Inflammatory macrophage (primary cell): ENCODE measurements around the gene DCXR.

Experiments
- DNase-seq, 2 donors: peaks; one replicate each; pipeline ENCODE4 v3.0.0-alpha.2; 2020 to 2022

The DCXR gene

GRCh38 chr17:82008941-82009405, 28.5 kb downstream of the DCXR start:
- DNase-seq: no peak

DNA sequence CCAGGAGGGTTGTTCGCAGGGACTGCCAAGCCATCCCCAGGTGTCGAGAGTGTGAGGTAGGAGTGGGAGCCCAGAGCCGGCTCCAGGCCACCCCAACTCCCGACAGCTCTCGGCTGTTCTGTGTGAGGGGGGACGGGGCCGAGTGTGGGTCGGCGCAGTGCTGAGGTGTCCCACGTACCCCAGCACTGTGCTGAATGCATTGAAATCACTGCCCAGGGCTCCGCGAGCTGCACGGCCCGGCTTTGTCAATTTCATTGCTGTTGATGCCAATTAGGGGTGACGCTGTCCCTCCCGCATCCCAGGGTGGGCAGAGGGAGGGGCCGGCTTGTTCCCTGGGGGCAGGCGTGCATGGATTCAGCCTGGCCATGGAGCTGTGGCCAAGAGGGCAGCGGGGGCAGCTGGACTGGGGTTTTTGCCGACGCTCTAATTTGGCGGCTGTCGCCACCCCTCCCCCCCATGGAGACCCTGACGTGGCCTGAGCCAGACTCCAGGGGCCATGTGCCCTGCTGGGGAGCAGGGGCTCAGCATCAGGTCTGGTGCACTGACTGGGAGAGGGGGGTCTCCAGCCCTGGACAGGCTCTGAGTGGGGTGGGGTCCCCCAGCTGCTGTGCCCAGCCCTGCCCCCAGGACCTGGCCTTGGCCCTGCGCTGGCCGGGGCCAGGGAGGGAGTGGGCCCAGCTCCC, 29.1 kb downstream of the DCXR start:
- DNase-seq: no peak

DNA sequence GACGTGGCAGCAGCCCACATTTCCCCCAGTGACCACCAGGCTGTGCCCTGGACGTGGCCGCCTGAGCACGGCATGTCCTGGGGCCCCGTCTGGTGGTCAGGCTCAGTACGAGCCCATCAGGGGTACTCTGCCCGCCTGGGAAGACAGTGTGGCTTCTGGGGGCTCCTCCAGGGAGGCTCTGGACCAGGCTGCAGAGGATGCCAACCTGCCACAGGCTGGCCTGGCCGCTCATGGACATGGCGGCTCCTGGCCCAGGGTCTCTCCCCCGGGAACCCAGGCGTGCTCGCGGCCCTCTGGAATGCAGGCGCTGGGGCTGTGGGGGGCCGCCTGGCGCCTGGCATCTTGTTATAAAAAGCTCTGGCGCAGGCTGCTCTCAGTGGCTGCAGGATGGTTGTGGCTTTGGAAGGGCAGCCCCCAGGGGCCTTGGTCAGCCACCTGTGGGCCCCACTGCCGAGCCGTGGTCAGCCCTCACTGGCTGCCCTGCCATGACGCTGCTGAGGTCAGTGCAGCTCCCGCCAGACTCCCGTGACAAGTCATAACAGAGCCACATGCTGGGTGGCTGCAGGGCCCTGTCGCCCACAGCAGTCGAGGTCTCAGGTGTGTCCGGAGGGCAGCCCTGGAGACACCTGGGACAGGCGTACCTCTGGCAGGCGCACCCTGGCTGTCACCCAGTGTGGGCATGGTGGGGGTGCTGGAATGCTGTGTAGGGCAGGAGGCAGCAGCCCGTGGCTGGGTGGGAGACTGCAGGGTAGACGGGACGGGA, 29.8 kb downstream of the DCXR start:
- no peak for DNase-seq

DNA sequence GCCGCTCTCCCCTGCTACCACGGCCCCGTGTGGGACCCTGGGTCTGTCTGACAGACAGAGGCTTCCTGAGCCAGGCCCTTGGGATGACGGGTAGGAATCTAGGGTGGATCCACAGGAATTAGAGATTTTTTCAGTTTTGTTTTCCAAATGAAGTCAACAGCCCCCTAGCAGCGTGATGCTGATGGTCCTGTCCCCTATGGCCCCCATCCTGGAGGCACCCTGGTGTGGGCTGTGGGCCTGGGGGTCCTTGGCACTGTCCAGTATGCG, 30.3 kb downstream of the DCXR start:
- no peak for DNase-seq

DNA sequence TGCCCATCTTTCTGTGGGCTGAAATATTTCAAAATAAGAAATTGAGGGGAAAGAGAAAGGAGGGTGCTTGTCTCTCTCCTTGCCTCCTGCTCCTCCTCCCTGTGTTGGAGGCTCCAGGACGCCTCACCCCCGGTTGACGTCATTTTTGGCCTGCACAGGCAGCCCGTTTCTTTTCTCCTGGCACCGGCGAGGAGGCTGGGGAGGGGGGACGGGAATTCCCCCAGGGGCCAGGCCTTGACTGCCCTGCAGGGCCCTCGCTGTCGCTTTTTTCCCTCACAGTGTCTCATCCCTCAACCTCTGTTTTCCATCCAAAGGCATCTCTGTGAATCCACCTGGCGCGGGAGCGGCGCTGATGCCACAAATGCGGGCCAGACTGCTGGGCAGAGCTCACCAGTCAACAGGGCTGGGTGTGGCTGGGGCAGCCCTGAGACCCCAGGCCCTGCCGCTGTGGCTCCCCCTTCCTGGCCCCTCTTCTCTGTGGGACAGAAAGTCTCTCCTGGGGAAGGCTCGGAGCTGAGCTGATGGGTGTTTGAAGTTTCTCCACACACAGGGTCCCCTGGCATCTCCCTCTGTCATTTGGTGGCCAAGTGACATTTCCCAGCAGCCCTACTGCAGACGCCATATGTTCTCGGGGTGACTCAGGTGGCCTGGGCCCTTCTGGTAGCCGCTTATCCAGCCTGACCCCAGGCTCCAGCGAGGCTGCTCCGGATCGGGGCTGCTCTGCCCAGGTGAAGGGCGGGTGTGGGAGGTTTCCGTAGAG, 30.8 kb downstream of the DCXR start:
- DNase-seq: no peak

- DNase-seq: no peak
Observed at GRCh38 chr17:82005701-82006348, 31.7 kb downstream of the DCXR start.

DNA sequence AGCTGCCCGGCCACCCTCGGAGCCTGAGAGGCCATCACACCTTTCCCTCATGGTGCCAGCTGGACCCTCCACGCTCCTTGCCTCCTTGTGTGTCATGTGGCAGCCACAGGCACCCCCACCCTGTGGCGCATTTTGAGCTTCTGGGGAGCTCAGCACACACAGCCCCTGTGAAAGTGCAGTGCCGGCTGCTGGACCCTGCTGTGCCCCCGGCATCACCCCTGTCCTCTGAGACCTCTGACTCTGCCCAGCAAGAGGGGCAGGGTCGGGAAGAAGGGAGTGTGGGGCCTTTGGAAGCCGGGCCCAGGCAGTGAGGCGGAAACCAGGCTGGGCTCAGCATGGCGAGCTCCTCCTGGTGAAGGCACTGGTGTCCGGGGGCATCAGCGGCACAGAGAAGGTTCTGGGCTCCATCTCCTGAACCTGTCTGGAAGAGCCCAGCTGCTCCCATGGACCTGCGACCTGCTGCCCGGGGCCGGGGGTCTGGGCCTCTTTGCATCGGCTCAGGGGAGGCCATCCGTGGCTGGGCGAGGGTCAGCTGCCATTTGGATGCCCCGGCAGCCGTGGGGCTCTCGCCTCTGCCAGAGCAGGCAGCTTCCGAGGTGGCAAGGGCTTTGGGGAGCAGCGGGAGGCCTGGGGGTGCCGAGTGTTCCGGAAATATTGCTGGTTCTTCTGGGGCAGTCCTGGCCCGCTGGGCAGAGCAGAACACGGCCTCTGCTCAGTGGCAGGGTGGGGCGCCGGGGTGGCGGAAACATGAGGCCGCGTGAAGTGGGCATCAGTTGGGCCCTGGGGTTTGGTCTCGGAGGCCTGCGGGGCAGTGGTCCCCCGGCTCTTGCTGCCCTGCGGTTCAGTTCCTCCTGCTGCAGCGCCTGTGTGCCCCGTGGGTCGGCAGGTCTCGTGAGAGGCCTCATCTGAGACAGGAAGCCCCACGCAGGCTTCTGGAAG, 32.7 kb downstream of the DCXR start:
- no peak for DNase-seq

DNA sequence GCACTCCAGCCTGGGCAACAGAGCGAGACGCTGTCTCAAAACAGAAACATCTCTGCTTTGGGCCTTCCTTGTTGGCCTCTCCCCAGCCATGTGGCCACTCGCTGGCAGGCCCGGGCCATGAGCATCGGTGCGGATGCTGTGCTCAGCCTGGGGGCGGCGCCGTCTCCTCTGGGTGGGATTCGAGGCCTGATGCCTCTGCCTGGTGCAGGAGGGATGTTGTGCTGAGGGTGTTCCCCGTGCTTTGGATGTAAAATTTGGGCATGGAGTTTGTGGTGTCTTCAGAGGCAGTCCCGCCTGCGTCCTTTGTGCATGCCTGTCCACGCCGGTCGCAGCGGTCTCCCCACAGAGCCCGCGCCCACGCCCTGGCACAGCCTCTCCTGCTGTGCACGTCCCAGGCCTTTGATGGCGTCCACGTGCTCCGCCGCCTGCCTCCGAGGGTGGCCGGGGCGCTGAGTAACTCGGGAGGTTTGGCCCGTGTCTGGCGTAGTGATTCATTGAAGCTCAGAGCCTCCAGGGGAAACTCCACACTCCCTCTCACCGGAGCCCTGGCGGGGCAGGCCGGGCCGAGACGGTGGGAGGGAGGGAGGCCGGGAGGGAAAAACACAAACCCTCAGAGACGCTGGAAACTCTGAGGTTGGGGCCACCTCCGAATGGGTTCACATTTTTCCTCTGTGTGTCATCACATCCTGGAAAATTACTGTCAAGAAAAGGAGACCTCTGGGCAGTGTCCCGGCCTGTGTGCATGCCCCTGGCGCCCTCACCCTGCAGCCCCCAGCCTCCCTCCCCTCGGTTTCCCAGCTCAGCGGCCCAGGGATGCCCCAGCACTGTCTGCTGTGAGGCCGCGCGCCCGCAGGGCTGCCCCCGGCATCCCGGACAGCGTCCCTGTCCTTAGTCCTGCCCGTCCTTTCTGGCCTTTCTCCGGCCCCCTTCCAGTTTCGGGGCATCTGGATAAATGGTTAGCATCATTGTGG, 33.8 kb downstream of the DCXR start:
- no peak for DNase-seq

DNA sequence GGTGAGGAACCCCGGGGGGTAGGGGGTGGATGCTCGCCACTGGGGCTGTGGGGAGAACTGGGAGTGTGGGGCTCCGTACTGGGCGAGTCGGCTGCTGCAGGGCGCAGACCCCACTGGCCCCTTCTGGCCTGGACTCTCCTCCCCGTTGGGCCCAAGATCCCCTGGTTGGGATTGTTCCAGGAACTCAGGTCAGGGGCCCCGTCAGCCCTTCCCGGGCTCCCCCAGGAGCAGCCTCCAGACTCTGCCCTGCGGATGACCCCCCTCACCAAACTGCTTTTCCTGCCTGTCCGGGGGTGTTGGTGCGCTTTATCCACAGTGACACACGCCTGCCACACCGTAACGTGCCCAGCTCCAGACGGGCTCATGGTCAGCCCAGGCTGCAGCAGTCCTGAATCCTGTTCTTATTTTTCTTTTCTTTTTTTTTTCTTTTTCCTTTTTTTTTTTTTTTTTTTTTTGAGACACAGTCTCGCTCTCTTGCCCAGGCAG, 35.9 kb downstream of the DCXR start:
- no peak for DNase-seq

DNA sequence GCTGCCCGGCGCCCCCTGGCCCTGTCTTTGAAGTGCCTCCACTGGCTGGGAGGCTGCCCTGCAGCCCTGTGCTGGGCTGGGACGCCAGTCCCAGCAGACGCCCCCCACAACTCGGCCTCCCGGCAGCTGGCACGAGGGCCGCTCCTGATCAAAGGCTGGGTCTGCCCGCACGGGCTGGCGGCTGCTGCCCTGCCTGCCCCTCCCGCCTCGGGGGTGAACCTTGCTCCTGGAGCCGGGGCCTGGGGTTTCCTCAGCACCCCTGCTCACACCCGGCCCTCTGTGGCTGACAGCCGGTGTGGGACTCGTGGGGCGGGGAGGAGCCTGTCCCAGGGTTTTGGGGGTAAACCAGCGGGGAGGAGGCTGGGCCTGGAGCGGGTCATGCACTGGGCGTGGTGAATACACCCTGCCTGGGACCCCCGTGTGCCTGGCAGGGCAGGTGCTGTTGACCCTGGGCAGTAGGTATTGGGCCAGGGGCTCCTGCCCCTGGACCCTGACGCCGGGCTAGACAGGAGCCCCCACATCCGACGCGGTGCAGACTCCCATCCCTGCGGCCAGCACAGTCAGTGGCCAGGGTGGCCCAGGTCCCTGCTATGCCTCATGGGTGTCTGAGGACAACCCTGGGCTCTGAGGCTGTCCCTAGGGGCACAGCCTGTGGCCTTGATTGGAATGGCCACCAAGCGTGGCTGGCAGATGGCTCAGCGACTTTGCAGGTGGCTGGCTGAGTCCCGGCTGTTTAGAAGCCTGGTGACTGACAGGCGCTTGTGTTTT, 36.5 kb downstream of the DCXR start:
- no peak for DNase-seq

- DNase-seq: no peak
Observed at GRCh38 chr17:81999976-82000802, 37.3 kb downstream of the DCXR start.

GRCh38 chr17:81999587-81999975, 37.9 kb downstream of the DCXR start:
- no peak for DNase-seq

DNA sequence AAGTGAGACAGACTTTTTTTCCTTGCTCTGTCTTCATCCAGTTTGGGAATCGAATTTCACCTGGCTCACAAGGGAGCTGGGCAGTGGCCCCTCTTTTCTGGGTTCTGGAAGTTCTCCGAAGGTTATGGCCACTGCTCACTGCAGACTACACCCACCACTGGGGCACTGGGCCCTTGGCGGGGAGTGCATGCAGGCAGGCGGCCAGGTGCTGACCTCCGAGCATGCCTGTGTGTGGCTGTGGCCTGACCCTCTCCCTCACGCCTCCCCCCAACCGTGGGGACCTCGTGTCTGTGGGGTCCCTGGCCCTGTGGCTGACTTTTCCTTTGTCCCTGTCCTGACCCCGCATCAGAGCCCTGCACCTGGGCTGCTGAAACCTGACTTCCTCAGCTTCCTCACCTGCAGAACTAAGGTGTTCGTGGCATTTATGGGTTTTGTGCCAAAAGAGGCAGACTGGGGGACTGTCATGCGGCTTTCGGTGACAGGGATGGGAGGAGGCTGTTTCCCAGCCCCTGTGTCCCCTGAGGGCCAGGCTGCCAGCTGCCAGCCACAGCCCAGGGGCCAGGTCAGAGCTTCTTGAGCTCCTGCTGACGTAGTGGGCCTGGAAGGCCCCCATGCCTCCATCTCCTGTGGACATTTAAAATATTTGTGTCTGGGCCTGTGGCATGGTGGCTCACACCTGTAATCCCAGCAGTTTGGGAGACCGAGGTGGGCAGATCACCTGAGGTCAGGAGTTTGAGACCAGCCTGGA, 38.6 kb downstream of the DCXR start:
- DNase-seq: no peak

GRCh38 chr17:81998212-81998611, 39.3 kb downstream of the DCXR start:
- no peak for DNase-seq

DNA sequence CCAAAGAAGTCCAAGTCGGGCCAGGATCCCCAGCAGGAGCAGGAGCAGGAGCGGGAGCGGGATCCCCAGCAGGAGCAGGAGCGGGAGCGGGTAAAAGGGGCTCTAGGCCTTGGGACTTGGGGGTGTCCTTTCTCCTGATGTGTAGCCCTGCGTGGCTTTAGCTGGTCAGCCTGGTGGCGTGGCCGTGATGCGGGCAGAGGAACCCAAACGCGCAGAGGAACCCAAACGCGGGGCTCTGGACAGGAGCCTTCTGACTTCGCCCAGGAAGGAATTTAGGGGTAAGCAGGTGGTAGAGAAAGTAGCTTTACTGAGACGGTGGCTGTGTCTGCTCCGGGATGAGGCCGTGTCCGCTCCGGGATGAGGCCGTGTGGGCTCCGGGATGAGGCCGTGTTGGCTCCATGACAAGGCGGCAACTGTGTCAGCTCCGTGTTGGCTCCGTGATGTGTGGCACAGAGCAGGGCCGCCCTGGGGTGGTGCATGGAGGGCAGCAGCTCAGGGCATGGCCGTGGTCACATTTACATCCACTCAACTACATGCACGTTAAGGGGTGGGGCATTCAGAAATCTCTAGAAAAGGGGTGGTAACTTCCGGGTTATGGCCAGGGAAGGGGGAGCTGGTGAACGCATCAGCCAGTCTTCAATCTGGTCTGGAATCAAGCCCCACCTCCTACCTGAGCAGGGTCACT, 40.6 kb downstream of the DCXR start:
- DNase-seq: no peak

DNA sequence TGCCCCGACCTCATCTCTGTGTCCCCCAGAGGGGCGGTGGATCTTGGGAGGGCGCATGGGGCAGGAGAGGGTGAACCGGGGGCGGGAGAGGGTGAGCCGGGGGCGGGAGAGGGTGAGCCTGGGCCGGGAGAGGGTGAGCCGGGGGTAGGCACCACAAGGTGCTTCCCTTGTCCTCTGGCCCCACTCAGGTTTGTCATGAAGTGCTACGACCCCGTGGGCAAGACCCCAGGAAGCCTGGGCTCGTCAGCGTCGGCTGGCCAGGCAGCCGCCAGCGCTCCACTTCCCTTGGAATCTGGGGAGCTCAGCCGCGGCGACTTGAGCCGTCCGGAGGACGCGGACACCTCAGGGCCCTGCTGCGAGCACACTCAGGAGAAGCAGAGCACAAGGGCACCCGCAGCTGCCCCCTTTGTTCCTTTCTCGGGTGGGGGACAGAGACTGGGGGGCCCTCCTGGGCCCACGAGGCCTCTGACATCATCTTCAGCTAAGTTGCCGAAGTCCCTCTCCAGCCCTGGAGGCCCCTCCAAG, 41.2 kb downstream of the DCXR start:
- no peak for DNase-seq
